A549 (cell line): ENCODE data around the gene FAM118A.

Experiments
- CHD2 ChIP-seq: fragments of 150-350 bp; IDR thresholded peaks from 2 replicates; pipeline ENCODE4 v1.6.1; 2014; ENCODE audit warnings: low read length; ENCODE audit not compliant: partially characterized antibody
- CTCF ChIP-seq: fragments of >200 bp; sonication (Bioruptor Twin); formaldehyde crosslinking; IDR thresholded peaks from 3 replicates; pipeline ENCODE4 v1.5.1; 2016
- KDM5A ChIP-seq: fragments of 200-600 bp; sonication (generic); IDR thresholded peaks from 2 replicates; pipeline ENCODE4 v1.6.1; 2016; ENCODE audit warnings: antibody characterized with exemption, mild to moderate bottlenecking
- POLR2A ChIP-seq: IDR thresholded peaks from 2 replicates; pipeline ENCODE4 v1.6.1; 2012; ENCODE audit warnings: mild to moderate bottlenecking, low read length
- RAD21 ChIP-seq, 2 experiments: fragments of >200 bp in 1 of 2; sonication (Bioruptor Twin) in 1 of 2; formaldehyde crosslinking in 1 of 2; IDR thresholded peaks in 1 of 2; conservative IDR thresholded peaks in 1 of 2; 2 replicates in 1 of 2; 3 replicates in 1 of 2; pipeline ENCODE4 v1.6.1; 2012 to 2018; ENCODE audit warnings: inconsistent platforms in 1 of 2
- REST ChIP-seq: fragments of 200-600 bp; sonication (generic); IDR thresholded peaks from 2 replicates; pipeline ENCODE4 v1.6.1; 2016; ENCODE audit warnings: antibody characterized with exemption, mild to moderate bottlenecking, moderate library complexity

- no peak for TF ChIP-seq RAD21 (conservative IDR thresholded peaks at IDR 0.05 in 1 of 2, IDR thresholded peaks at IDR 0.05 in 1 of 2)
- TF ChIP-seq POLR2A: no peak
- no peak for TF ChIP-seq CTCF
- TF ChIP-seq REST: no peak
- TF ChIP-seq CHD2: no peak
- no peak for TF ChIP-seq KDM5A
Measured at GRCh38 chr22:45336971-45337431, 27.3 kb downstream of the FAM118A start.
